H1 (cell line): ENCODE results near the gene HK1. TPM values are rescaled to one million over a fixed set of nuclear protein-coding genes. Genes with fewer than 3 reads are reported as not detected.

Experiments
- CTCF ChIA-PET: fragments of 300-600 bp; sonication (Branson Sonifier 250); formaldehyde crosslinking; loops from one replicate; lab custom pipeline; 2021; ENCODE audit not compliant: partially characterized antibody; lab: Charles Lee
- POLR2A ChIA-PET: fragments of 300-600 bp; sonication (Branson Sonifier 250); formaldehyde crosslinking; loops from one replicate; lab custom pipeline; 2021; ENCODE audit warnings: inconsistent platforms; ENCODE audit not compliant: partially characterized antibody; lab: Charles Lee
- DNase-seq, 2 experiments: peaks; one replicate each; pipeline versions ENCODE4 v3.0.0 to v3.0.0-alpha.2; 2010 to 2022; ENCODE audit warnings: low spot score in 2 of 2, low read depth in 1 of 2, mixed read lengths in 1 of 2
- FAIRE-seq: peaks from 2 replicates; lab custom pipeline; 2011; peaks lifted over from hg19 to GRCh38; lab: Jason Lieb, UNC
- H2AFZ ChIP-seq: 2 replicates; pipeline ENCODE4 v1.8.1; 2012; ENCODE audit warnings: low read length, inconsistent platforms
- H2AK5ac ChIP-seq: 2 replicates; pipeline ENCODE4 v1.6.1; 2013; ENCODE audit warnings: low read depth, low read length
- H2BK120ac ChIP-seq: replicated peaks from 2 replicates; pipeline ENCODE3; 2013; ENCODE audit warnings: low read depth, low read length, inconsistent platforms
- H2BK12ac ChIP-seq: 2 replicates; pipeline ENCODE4 v1.6.1; 2013; ENCODE audit warnings: low read depth, low read length
- H2BK15ac ChIP-seq: 2 replicates; pipeline ENCODE4 v1.6.1; 2013; ENCODE audit warnings: low read length
- H2BK20ac ChIP-seq: 2 replicates; pipeline ENCODE4 v1.6.1; 2013; ENCODE audit warnings: low read length
- H2BK5ac ChIP-seq: 2 replicates; pipeline ENCODE4 v1.6.1; 2013; ENCODE audit warnings: low read depth, low read length
- H3K14ac ChIP-seq: 2 replicates; pipeline ENCODE4 v1.6.1; 2013; ENCODE audit warnings: inconsistent platforms; ENCODE audit not compliant: insufficient read length
- H3K18ac ChIP-seq: 2 replicates; pipeline ENCODE4 v1.6.1; 2013; ENCODE audit warnings: low read length; ENCODE audit errors: extremely low read depth
- H3K23ac ChIP-seq: 2 replicates; pipeline ENCODE4 v1.6.1; 2013; ENCODE audit warnings: inconsistent platforms; ENCODE audit not compliant: insufficient read length
- H3K23me2 ChIP-seq: 2 replicates; pipeline ENCODE4 v1.6.1; 2013; ENCODE audit warnings: low read depth, low read length
- H3K27ac ChIP-seq: 2 replicates; pipeline ENCODE4 v1.6.1; 2011; ENCODE audit warnings: low read depth, low read length, inconsistent platforms
- H3K27me3 ChIP-seq, 4 experiments: replicated peaks in 1 of 4; 1 replicate in 1 of 4; 2 replicates in 3 of 4; pipeline versions ENCODE4 v1.6.1 to v1.8.1; 2011 to 2013; ENCODE audit warnings: low read length in 3 of 4, mild to moderate bottlenecking in 3 of 4, inconsistent platforms in 2 of 4, mixed read lengths in 2 of 4, moderate library complexity in 1 of 4; ENCODE audit not compliant: control insufficient read depth in 3 of 4, insufficient read depth in 3 of 4; ENCODE audit errors: extremely low read depth in 1 of 4
- H3K36me3 ChIP-seq, 4 experiments: 2 replicates each; pipeline versions ENCODE4 v1.6.1 to v1.8.1; 2011 to 2013; ENCODE audit warnings: mild to moderate bottlenecking in 4 of 4, low read length in 3 of 4, moderate library complexity in 2 of 4, control low read depth in 1 of 4, inconsistent platforms in 1 of 4; ENCODE audit not compliant: insufficient read depth in 4 of 4, control insufficient read depth in 2 of 4
- H3K4ac ChIP-seq: replicated peaks from 2 replicates; pipeline ENCODE3; 2013; ENCODE audit warnings: low read length, low read depth, mixed read lengths, inconsistent platforms; ENCODE audit not compliant: insufficient read length
- H3K4me1 ChIP-seq, 4 experiments: replicated peaks in 1 of 4; 1 replicate in 1 of 4; 2 replicates in 3 of 4; pipeline versions ENCODE4 v1.6.1 to v1.8.1; 2011 to 2013; ENCODE audit warnings: low read length in 3 of 4, inconsistent platforms in 2 of 4, mixed read lengths in 1 of 4; ENCODE audit not compliant: insufficient read depth in 4 of 4, control insufficient read depth in 3 of 4
- H3K4me2 ChIP-seq, 2 experiments: 2 replicates each; pipeline versions ENCODE4 v1.6.1 to v1.8.1; 2011 to 2013; ENCODE audit warnings: low read depth in 2 of 2, low read length in 2 of 2, control low read depth in 1 of 2, inconsistent platforms in 1 of 2, mild to moderate bottlenecking in 1 of 2; ENCODE audit not compliant: insufficient read depth in 1 of 2
- H3K4me3 ChIP-seq, 4 experiments: fragments of 200-600, 300-600 bp in 1 of 4; sonication (generic), shearing (Covaris generic), sonication (Bioruptor Twin) in 1 of 4; 2 replicates each; pipeline versions ENCODE4 v1.5.1 to v1.8.1; 2011 to 2016; ENCODE audit warnings: low read length in 4 of 4, low read depth in 3 of 4, control low read depth in 2 of 4, inconsistent platforms in 2 of 4, mild to moderate bottlenecking in 2 of 4, mixed read lengths in 1 of 4, moderate library complexity in 1 of 4; ENCODE audit not compliant: insufficient read depth in 2 of 4; ENCODE audit errors: extremely low read depth in 1 of 4
- H3K56ac ChIP-seq: replicated peaks from 2 replicates; pipeline ENCODE3; 2013; ENCODE audit warnings: low read depth, mild to moderate bottlenecking, mixed read lengths, low read length, inconsistent platforms; ENCODE audit not compliant: insufficient read length
- H3K79me1 ChIP-seq: 2 replicates; pipeline ENCODE4 v1.6.1; 2013; ENCODE audit warnings: low read depth, low read length, control low read depth
- H3K79me2 ChIP-seq, 2 experiments: 2 replicates each; pipeline versions ENCODE4 v1.6.1 to v1.8.1; 2012 to 2013; ENCODE audit warnings: low read length in 2 of 2, mild to moderate bottlenecking in 2 of 2, inconsistent platforms in 1 of 2; ENCODE audit not compliant: insufficient read depth in 2 of 2, control insufficient read depth in 1 of 2
- H3K9ac ChIP-seq, 4 experiments: replicated peaks in 1 of 4; 1 replicate in 1 of 4; 2 replicates in 3 of 4; pipeline versions ENCODE4 v1.6.1 to v1.8.1; 2011 to 2013; ENCODE audit warnings: low read depth in 3 of 4, low read length in 3 of 4, control low read depth in 2 of 4, mild to moderate bottlenecking in 2 of 4, moderate library complexity in 2 of 4, inconsistent platforms in 1 of 4; ENCODE audit errors: extremely low read depth in 1 of 4
- H3K9me3 ChIP-seq, 2 experiments: 2 replicates each; pipeline versions ENCODE4 v1.6.1 to v1.8.1; 2012 to 2013; ENCODE audit warnings: mild to moderate bottlenecking in 2 of 2, moderate library complexity in 2 of 2, control low read depth in 1 of 2, inconsistent platforms in 1 of 2, low read depth in 1 of 2, low read length in 1 of 2, mixed read lengths in 1 of 2; ENCODE audit not compliant: insufficient read depth in 2 of 2
- H4K20me1 ChIP-seq, 2 experiments: replicated peaks in 1 of 2; 2 replicates each; pipeline versions ENCODE3 to v1.8.1; 2011 to 2013; ENCODE audit warnings: inconsistent platforms in 2 of 2, low read length in 2 of 2, mild to moderate bottlenecking in 1 of 2; ENCODE audit not compliant: insufficient read depth in 2 of 2, control insufficient read depth in 1 of 2
- H4K5ac ChIP-seq: 2 replicates; pipeline ENCODE4 v1.6.1; 2013; ENCODE audit warnings: low read length, low read depth, mixed read lengths, inconsistent platforms; ENCODE audit not compliant: insufficient read length
- H4K8ac ChIP-seq: 2 replicates; pipeline ENCODE4 v1.8.0; 2013; ENCODE audit warnings: mild to moderate bottlenecking, moderate library complexity, low read length, inconsistent platforms; ENCODE audit not compliant: insufficient read depth; ENCODE audit errors: extremely low read depth
- H4K91ac ChIP-seq: replicated peaks from 2 replicates; pipeline ENCODE3; 2013; ENCODE audit warnings: low read length, mixed read lengths, inconsistent platforms; ENCODE audit not compliant: insufficient read length
- CHD1 ChIP-seq: IDR thresholded peaks from 2 replicates; pipeline ENCODE4 v1.6.1; 2012; ENCODE audit warnings: low read depth, low read length, improper control_type of control experiment
- E2F6 ChIP-seq: IDR thresholded peaks from 2 replicates; pipeline ENCODE4 v1.6.1; 2012; ENCODE audit warnings: inconsistent platforms
- GTF2F1 ChIP-seq: IDR thresholded peaks from 2 replicates; pipeline ENCODE4 v1.6.1; 2012; ENCODE audit warnings: low read depth, low read length, improper control_type of control experiment, borderline replicate concordance
- KDM1A ChIP-seq: fragments of 200-600, 300-600 bp; sonication (generic); IDR thresholded peaks from 2 replicates; pipeline ENCODE4 v1.7.1; 2016; ENCODE audit warnings: mild to moderate bottlenecking, low read length, borderline replicate concordance
- RNF2 ChIP-seq: fragments of 200-900, 300-1000 bp; sonication (generic); IDR thresholded peaks from 2 replicates; pipeline ENCODE4 v1.7.1; 2016; ENCODE audit warnings: borderline replicate concordance, low read depth, mild to moderate bottlenecking, antibody characterized with exemption, low read length; ENCODE audit not compliant: poor library complexity, severe bottlenecking; ENCODE audit errors: missing control alignments
- TEAD4 ChIP-seq: IDR thresholded peaks from 2 replicates; pipeline ENCODE4 v1.6.1; 2012; ENCODE audit warnings: low read depth, low read length, inconsistent platforms, mixed read lengths
- ZNF274 ChIP-seq: IDR thresholded peaks from 2 replicates; pipeline ENCODE4 v1.7.0; 2012; ENCODE audit warnings: low read length, borderline replicate concordance; ENCODE audit errors: extremely low read depth
- whole genome bisulfite sequencing, 2 experiments: shearing (Covaris generic) in 1 of 2; methylation state at CpG; one replicate each; pipeline versions ENCODE4 v1.1.6 to v1.1.7; 2013 to 2015; ENCODE audit warnings: low lambda C conversion rate in 2 of 2, mixed read lengths in 2 of 2, inconsistent platforms in 1 of 2, low coverage in 1 of 2, missing lambda C conversion rate in 1 of 2; ENCODE audit not compliant: insufficient replicate concordance in 2 of 2, insufficient coverage in 1 of 2, insufficient read length in 1 of 2; ENCODE audit errors: extremely low coverage in 1 of 2, missing lambda C conversion rate in 1 of 2; 5-methylcytosine and 5-hydroxymethylcytosine counted together
- polyA plus RNA-seq, 7 experiments: library from polyadenylated mRNA; depleted of rRNA in 3 of 7; stranded (reverse) in 5 of 7; unstranded in 2 of 7; fragments of >200 nt in 5 of 7; fragments of 200-250 nt in 2 of 7; gene quantifications; 1 replicate in 5 of 7; 2 replicates in 1 of 7; 4 replicates in 1 of 7; pipeline versions ENCODE4 v1.2.1 to v1.2.3, GENCODE V29; 2011 to 2013; ENCODE audit warnings: missing spikeins in 2 of 7, mixed read lengths in 2 of 7
- total RNA-seq: library from RNA; stranded (reverse); fragmentation: NEBNext Ultra II Directional; extraction: Animal tissue kit (Norgen Biotek cat#: 25700); gene quantifications from 2 replicates; pipeline ENCODE4 v1.2.1, GENCODE V29; 2021

The HK1 gene
- total and polyA plus RNA-seq, 2 of the 8 experiments (the other 6 are each of a cell fraction or from before 2014, with no cell fraction given), result 55.8 to 247 TPM

GRCh38 chr10:69422676-69423075 is 144.4 kb downstream of the HK1 start:
- Histone ChIP-seq H3K27me3 (no peaks in the 10 kb centered on the region), H3K79me1 (no peaks in the 10 kb centered on the region), H3K4ac (no peak overlapping the region), H3K4me3 (no peak overlapping the region), H3K23me2 (no peaks in the 10 kb centered on the region), H4K20me1 (no peaks in the 10 kb centered on the region), H3K9me3 (no peaks in the 10 kb centered on the region), H3K4me1 (no peaks in the 10 kb centered on the region), H3K23ac (no peak overlapping the region), H3K79me2 (no peaks in the 10 kb centered on the region), H4K5ac (no peak overlapping the region), H3K18ac (no peak overlapping the region), H2BK15ac (no peak overlapping the region), H2BK5ac (no peak overlapping the region), H4K8ac (no peak overlapping the region), H4K91ac (no peak overlapping the region), H2AFZ (no peak overlapping the region), H3K36me3 (no peaks in the 10 kb centered on the region), H3K14ac (no peak overlapping the region), H2BK20ac (no peak overlapping the region), H3K9ac (no peak overlapping the region), H3K56ac (no peak overlapping the region), H3K27ac (no peak overlapping the region), H3K4me2 (no peak overlapping the region), H2BK12ac (no peak overlapping the region), H2AK5ac (no peak overlapping the region), H2BK120ac (no peak overlapping the region)
- FAIRE-seq (no peak), DNase-seq (no peak)
- TF ChIP-seq ZNF274 (no peak), TEAD4 (no peak), KDM1A (no peak), CHD1 (no peak), RNF2 (no peak), GTF2F1 (no peak), E2F6 (no peak)
- WGBS, 2 experiments, result 90% methylated on average over 4 of the region's 4 CpGs; no CpG with 5 or more reads in 1 of the 2 experiments
- POLR2A ChIA-PET, result interaction anchor here (1.8 kb wide), 1 partner anchor 15 kb away, joined by 4 read pairs; no protein-coding TSS in a partner anchor
- CTCF ChIA-PET, result interaction anchor here (0.8 to 16.6 kb wide), 8 partner anchors 9 to 492 kb away, joined by 3 to 150 read pairs (median 4); partner anchors contain the start of gene TSPAN15
